Measurements from ENCODE around the gene DNAJC5. TPM values are rescaled to one million over a fixed set of nuclear protein-coding genes. Genes with fewer than 3 reads are reported as not detected.

The DNAJC5 gene
- total and polyA plus RNA-seq, 9 of the 15 experiments (the other 6 are each of a cell fraction or from before 2014, with no cell fraction given): 0.95 to 42.8 (median 23.4) TPM

DNA sequence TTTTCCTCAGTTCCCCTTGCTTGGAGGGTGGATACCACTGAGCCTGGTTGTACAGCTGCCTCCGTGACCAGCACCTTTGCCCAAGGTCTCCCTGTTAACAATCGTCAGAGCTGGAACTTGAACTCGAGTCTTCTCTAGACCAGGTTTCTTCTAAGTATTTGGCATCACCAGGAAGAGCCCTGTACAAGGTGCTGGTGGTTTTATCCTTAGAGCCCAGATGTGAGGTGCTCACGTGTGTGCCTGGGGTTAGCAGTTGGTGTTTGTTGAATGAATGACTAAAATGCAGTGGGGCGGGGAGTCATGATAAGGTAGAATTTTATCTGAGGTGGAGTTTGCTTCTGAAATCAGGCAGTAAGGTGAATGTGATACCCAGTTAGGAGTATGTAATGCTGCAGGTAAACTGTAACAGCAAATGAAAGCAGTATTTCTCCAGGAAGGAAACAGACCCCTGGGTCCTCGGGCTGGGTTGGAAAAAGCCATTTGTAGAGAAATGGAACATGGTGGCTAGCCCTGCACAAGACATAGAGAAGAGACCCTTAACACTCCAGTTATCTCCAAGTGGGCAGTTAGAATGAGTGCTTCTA is 3.1 kb downstream of the DNAJC5 start:
- ChIA-PET POLR2A (interaction anchor here (0.6 to 1.2 kb wide), 4 partner anchors 9 to 214 kb away, joined by 3 to 5 read pairs (median 3); partner anchors contain the start of gene TPD52L2), CTCF (ENCODE audit: low intra/inter-chr PET ratio) (interaction anchor here (0.7 kb wide), 1 partner anchor 11 kb away, joined by 3 read pairs; no protein-coding TSS in a partner anchor)
- H3K9me1 ChIP-seq (ENCODE audit: control insufficient read depth, insufficient read depth, low read length): no peaks in the 10 kb centered on the region
- FAIRE-seq (no peak), ATAC-seq (no peak), DNase-seq (ENCODE audit: extremely low read depth in 1 of 4, low spot score in 3 of 4) (no peak)
- peaks cover 30 to 52% of the 10 kb centered on the region in 2 experiments for H3K4me1 ChIP-seq (replicated peaks in 1 of 2; ENCODE audit: control insufficient read depth in 2 of 2, insufficient read depth in 2 of 2, low read length in 2 of 2)
- in situ Hi-C loops (cut with MboI) (no loop called here), intact Hi-C loops (cut with micrococcal nuclease) (no loop called here)
- H3K27me3 ChIP-seq (ENCODE audit: control insufficient read depth in 2 of 2, insufficient read depth in 2 of 2, low read length in 2 of 2): no peaks in the 10 kb centered on the region
- no peak overlapping the region for H3K4me2 ChIP-seq (ENCODE audit: insufficient read depth, low read length)
- H4K20me1 ChIP-seq (replicated peaks; ENCODE audit: control insufficient read depth, insufficient read depth, low read length): peaks cover 27% of the 10 kb centered on the region
- no peak overlapping the region for H2AFZ ChIP-seq (ENCODE audit: low read depth, low read length)
- H3K9me3 ChIP-seq (replicated peaks; ENCODE audit: control insufficient read depth, insufficient read depth, low read depth, low read length): no peaks in the 10 kb centered on the region
- TF ChIP-seq, protein P1, sequence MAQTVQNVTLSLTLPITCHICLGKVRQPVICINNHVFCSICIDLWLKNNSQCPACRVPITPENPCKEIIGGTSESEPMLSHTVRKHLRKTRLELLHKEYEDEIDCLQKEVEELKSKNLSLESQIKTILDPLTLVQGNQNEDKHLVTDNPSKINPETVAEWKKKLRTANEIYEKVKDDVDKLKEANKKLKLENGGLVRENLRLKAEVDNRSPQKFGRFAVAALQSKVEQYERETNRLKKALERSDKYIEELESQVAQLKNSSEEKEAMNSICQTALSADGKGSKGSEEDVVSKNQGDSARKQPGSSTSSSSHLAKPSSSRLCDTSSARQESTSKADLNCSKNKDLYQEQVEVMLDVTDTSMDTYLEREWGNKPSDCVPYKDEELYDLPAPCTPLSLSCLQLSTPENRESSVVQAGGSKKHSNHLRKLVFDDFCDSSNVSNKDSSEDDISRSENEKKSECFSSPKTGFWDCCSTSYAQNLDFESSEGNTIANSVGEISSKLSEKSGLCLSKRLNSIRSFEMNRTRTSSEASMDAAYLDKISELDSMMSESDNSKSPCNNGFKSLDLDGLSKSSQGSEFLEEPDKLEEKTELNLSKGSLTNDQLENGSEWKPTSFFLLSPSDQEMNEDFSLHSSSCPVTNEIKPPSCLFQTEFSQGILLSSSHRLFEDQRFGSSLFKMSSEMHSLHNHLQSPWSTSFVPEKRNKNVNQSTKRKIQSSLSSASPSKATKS (CRISPR knock-in tag; IDR thresholded peaks at IDR 0.05): no peak
- TF ChIP-seq CBFA2T3 (IDR thresholded peaks at IDR 0.05): 0 out of 2 replicates have a peak, but pooled peaks have one; percentile 5
- peaks cover 69% of the 10 kb centered on the region for H3K79me2 ChIP-seq (ENCODE audit: control insufficient read depth, insufficient read depth, low read length)
- BruUV-seq (replicated peaks): no TSS peak
- WGBS (ENCODE audit: insufficient coverage, low coverage, missing lambda C conversion rate): 77% methylated on average over 6 of the region's 6 CpGs
- H3K4me3 ChIP-seq: no peak overlapping the region
- H3K27ac ChIP-seq (ENCODE audit: extremely low read depth, low read depth, low read length): no peak overlapping the region; the same call in 2 of the 3 replicates
- H3K9ac ChIP-seq (ENCODE audit: insufficient read depth in 1 of 2, low read depth in 2 of 2, low read length in 2 of 2): peak overlapping the region in 1 of 2 experiments; percentile 69; a peak in 1 of 4 replicates
- H3K36me3 ChIP-seq (ENCODE audit: control insufficient read depth, insufficient read depth, low read length): peaks cover 33% of the 10 kb centered on the region; the same call in 2 of the 3 replicates
